SK-N-SH treated with all-trans-retinoic acid at 6 μM for 48 hours (cell line): ENCODE results near the gene REC114.

Experiments
- ATAC-seq: fragments of 200-7000 bp; cut with Tn5 transposase; 3 replicates; pipeline ENCODE4 v1.9.1; 2020; ENCODE audit warnings: mild to moderate bottlenecking, moderate library complexity
- ARNTL ChIP-seq: fragments of 450-650 bp; formaldehyde crosslinking; IDR thresholded peaks from 2 replicates; pipeline ENCODE4 v1.5.0; 2020; ENCODE audit warnings: low read depth, mild to moderate bottlenecking, moderate library complexity, borderline replicate concordance
- BACH2 ChIP-seq: fragments of 250-450 bp; sonication (Bioruptor Pico); IDR thresholded peaks from 2 replicates; pipeline ENCODE4 v1.9.0; 2021; ENCODE audit warnings: mild to moderate bottlenecking, borderline replicate concordance
- CSDC2 ChIP-seq: fragments of 250-450 bp; sonication (Bioruptor Pico); IDR thresholded peaks from 2 replicates; pipeline ENCODE4 v1.5.0; 2020; ENCODE audit warnings: mild to moderate bottlenecking, moderate library complexity
- ESRRG ChIP-seq: fragments of 250-450 bp; sonication (Bioruptor Pico); IDR thresholded peaks from 2 replicates; pipeline ENCODE4 v1.6.1; 2021; ENCODE audit warnings: mild to moderate bottlenecking
- GLIS3 ChIP-seq: fragments of 250-450 bp; sonication (Bioruptor Pico); IDR thresholded peaks from 2 replicates; pipeline ENCODE4 v1.5.0; 2020; ENCODE audit warnings: mild to moderate bottlenecking, moderate library complexity
- ISL1 ChIP-seq: fragments of 250-450 bp; sonication (Bioruptor Pico); IDR thresholded peaks from 2 replicates; pipeline ENCODE4 v2.1.2; 2022; ENCODE audit warnings: mild to moderate bottlenecking, moderate library complexity
- OSR1 ChIP-seq: fragments of 250-450 bp; sonication (Bioruptor Pico); IDR thresholded peaks from 2 replicates; pipeline ENCODE4 v1.8.0; 2022; ENCODE audit warnings: moderate library complexity, mild to moderate bottlenecking, inconsistent platforms
- POU6F1 ChIP-seq: fragments of 250-450 bp; sonication (Bioruptor Pico); IDR thresholded peaks from 2 replicates; pipeline ENCODE4 v1.8.0; 2021; ENCODE audit warnings: low read depth, mild to moderate bottlenecking, moderate library complexity, borderline replicate concordance
- PPARA ChIP-seq: fragments of 250-450 bp; sonication (Bioruptor Pico); IDR thresholded peaks from 2 replicates; pipeline ENCODE4 v1.5.0; 2020; ENCODE audit warnings: mild to moderate bottlenecking, borderline replicate concordance
- RARB ChIP-seq: fragments of 250-450 bp; sonication (Bioruptor Pico); IDR thresholded peaks from 2 replicates; pipeline ENCODE4 v1.8.0; 2021; ENCODE audit warnings: mild to moderate bottlenecking, moderate library complexity
- SNAI2 ChIP-seq: fragments of 250-450 bp; sonication (Bioruptor Pico); IDR thresholded peaks from 2 replicates; pipeline ENCODE4 v1.5.0; 2020; ENCODE audit warnings: mild to moderate bottlenecking, moderate library complexity
- TCF4 ChIP-seq: fragments of 250-450 bp; sonication (Bioruptor Pico); IDR thresholded peaks from 2 replicates; pipeline ENCODE4 v1.8.0; 2021; ENCODE audit warnings: mild to moderate bottlenecking, moderate library complexity, borderline replicate concordance
- TOX ChIP-seq: fragments of 250-450 bp; sonication (Bioruptor Pico); IDR thresholded peaks from 2 replicates; pipeline ENCODE4 v1.8.0; 2021; ENCODE audit warnings: mild to moderate bottlenecking, moderate library complexity, borderline replicate concordance
- TSHZ2 ChIP-seq: fragments of 250-450 bp; sonication (Bioruptor Pico); IDR thresholded peaks from 2 replicates; pipeline ENCODE4 v1.5.0; 2020; ENCODE audit warnings: mild to moderate bottlenecking, moderate library complexity
- ZC3H10 ChIP-seq: fragments of 250-450 bp; sonication (Bioruptor Pico); IDR thresholded peaks from 2 replicates; pipeline ENCODE4 v1.5.1; 2021; ENCODE audit warnings: mild to moderate bottlenecking, moderate library complexity
- ZFP3 ChIP-seq: fragments of 250-450 bp; sonication (Bioruptor Pico); IDR thresholded peaks from 2 replicates; pipeline ENCODE4 v1.5.0; 2020; ENCODE audit warnings: mild to moderate bottlenecking, moderate library complexity
- ZFP30 ChIP-seq: fragments of 450-650 bp; formaldehyde crosslinking; IDR thresholded peaks from 2 replicates; pipeline ENCODE4 v1.5.0; 2022; ENCODE audit warnings: mild to moderate bottlenecking, moderate library complexity
- ZNF565 ChIP-seq: fragments of 450-650 bp; formaldehyde crosslinking; conservative IDR thresholded peaks from 2 replicates; pipeline ENCODE4 v1.5.0; 2020; ENCODE audit warnings: low read depth, mild to moderate bottlenecking, moderate library complexity
- ZNF70 ChIP-seq: fragments of 450-650 bp; formaldehyde crosslinking; IDR thresholded peaks from 2 replicates; pipeline ENCODE4 v1.5.0; 2020; ENCODE audit warnings: mild to moderate bottlenecking, moderate library complexity
- ZNF8 ChIP-seq: fragments of 450-650 bp; formaldehyde crosslinking; IDR thresholded peaks from 2 replicates; pipeline ENCODE4 v1.5.0; 2020; ENCODE audit warnings: mild to moderate bottlenecking, moderate library complexity
- TF ChIP-seq, protein P1 (sequence below): fragments of 250-450 bp; sonication (Bioruptor Pico); IDR thresholded peaks from 2 replicates; pipeline ENCODE4 v1.5.1; 2020; ENCODE audit warnings: low read depth, mild to moderate bottlenecking, moderate library complexity
- TF ChIP-seq, protein P2 (sequence below): fragments of 250-450 bp; sonication (Bioruptor Pico); IDR thresholded peaks from 2 replicates; pipeline ENCODE4 v1.5.1; 2021; ENCODE audit warnings: mild to moderate bottlenecking, moderate library complexity

REC114 gene

DNA sequence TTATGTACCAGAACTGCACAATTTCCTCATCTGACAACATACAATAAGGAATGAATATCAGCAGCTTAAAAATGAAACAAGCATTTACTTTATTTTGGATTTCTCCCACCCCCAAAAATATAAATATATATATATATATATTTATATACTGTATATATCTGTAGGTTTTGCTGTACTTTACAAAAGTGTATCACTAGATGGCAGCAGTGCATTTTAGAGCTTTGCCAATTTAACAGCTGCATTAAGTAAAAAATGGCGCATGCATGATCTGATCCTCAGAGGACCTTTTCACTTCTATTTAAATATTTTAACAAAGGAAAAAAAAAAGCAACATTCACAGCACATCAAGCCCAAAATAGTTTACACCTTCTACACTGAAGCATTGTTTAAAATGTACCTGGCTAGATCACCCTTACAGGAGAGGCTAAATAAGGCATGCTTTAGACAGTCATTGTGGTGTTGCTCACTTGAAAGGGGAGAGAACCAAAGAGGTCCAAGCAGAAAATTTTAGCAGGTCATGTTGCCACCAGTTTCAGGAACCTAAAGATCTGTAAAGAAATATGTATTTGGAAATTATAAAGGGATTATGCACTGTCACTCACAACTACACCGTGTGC is 117.6 kb downstream of the REC114 start:
- TF ChIP-seq ESRRG (CRISPR knock-in tag), result no peak
- TF ChIP-seq ZFP30 (CRISPR knock-in tag), result no peak
- TF ChIP-seq ZNF70 (CRISPR knock-in tag), result no peak
- peak; percentile 87 for ATAC-seq

GRCh38 chr15:73564255-73564654 is 121.3 kb downstream of the REC114 start:
- ATAC-seq, result peak; percentile 62
- TF ChIP-seq RARB (CRISPR knock-in tag) (no peak), TOX (CRISPR knock-in tag) (no peak), POU6F1 (CRISPR knock-in tag) (no peak), ZFP3 (CRISPR knock-in tag) (no peak), GLIS3 (CRISPR knock-in tag) (no peak), TSHZ2 (CRISPR knock-in tag) (no peak), SNAI2 (CRISPR knock-in tag) (no peak), PPARA (no peak), TCF4 (CRISPR knock-in tag) (no peak), ARNTL (CRISPR knock-in tag) (no peak), ISL1 (CRISPR knock-in tag) (no peak), ESRRG (CRISPR knock-in tag) (no peak), ZNF8 (CRISPR knock-in tag) (no peak), ZFP30 (CRISPR knock-in tag) (no peak), ZC3H10 (CRISPR knock-in tag) (no peak), OSR1 (CRISPR knock-in tag) (no peak), ZNF565 (no peak)
- TF ChIP-seq, protein P1, sequence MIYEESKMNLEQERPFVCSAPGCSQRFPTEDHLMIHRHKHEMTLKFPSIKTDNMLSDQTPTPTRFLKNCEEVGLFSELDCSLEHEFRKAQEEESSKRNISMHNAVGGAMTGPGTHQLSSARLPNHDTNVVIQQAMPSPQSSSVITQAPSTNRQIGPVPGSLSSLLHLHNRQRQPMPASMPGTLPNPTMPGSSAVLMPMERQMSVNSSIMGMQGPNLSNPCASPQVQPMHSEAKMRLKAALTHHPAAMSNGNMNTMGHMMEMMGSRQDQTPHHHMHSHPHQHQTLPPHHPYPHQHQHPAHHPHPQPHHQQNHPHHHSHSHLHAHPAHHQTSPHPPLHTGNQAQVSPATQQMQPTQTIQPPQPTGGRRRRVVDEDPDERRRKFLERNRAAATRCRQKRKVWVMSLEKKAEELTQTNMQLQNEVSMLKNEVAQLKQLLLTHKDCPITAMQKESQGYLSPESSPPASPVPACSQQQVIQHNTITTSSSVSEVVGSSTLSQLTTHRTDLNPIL (CRISPR knock-in tag), result no peak
- TF ChIP-seq, protein P2, sequence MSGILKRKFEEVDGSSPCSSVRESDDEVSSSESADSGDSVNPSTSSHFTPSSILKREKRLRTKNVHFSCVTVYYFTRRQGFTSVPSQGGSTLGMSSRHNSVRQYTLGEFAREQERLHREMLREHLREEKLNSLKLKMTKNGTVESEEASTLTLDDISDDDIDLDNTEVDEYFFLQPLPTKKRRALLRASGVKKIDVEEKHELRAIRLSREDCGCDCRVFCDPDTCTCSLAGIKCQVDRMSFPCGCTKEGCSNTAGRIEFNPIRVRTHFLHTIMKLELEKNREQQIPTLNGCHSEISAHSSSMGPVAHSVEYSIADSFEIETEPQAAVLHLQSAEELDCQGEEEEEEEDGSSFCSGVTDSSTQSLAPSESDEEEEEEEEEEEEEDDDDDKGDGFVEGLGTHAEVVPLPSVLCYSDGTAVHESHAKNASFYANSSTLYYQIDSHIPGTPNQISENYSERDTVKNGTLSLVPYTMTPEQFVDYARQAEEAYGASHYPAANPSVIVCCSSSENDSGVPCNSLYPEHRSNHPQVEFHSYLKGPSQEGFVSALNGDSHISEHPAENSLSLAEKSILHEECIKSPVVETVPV (CRISPR knock-in tag), result no peak

GRCh38 chr15:73567020-73567419 is 124.1 kb downstream of the REC114 start:
- no peak for ATAC-seq
- TF ChIP-seq BACH2 (CRISPR knock-in tag) (no peak), TSHZ2 (CRISPR knock-in tag) (no peak), ARNTL (CRISPR knock-in tag) (no peak), ZFP30 (CRISPR knock-in tag) (no peak), ZFP3 (CRISPR knock-in tag) (no peak), ZNF8 (CRISPR knock-in tag) (no peak), ZNF70 (CRISPR knock-in tag) (no peak), ZNF565 (no peak), CSDC2 (CRISPR knock-in tag) (no peak), ZC3H10 (CRISPR knock-in tag) (no peak), PPARA (no peak), TCF4 (CRISPR knock-in tag) (no peak)
- TF ChIP-seq, protein P1 (CRISPR knock-in tag), result no peak
